ENCODE data around the gene TMEM144.
A peak's percentile ranks its signal among the peaks of the same experiment; 100 is the strongest.
"Not testable (repeated sequence)": the region's sequence is repeated elsewhere in the genome, so short reads cannot be mapped to it uniquely, and the experiment has no call there.

The TMEM144 gene

GRCh38 chr4:158224999-158225398 is 14.7 kb downstream of the TMEM144 start:
- intact Hi-C loops (cut with DNase I); DNase-seq: not testable (repeated sequence)

GRCh38 chr4:158227880-158228279 is 17.6 kb downstream of the TMEM144 start:
- DNase-seq; intact Hi-C loops (cut with DNase I): not testable (repeated sequence)

- intact Hi-C loops (cut with DNase I), result not testable (repeated sequence)
- peak in 1 of 42 donors; percentile 2 for DNase-seq
These were observed 18.1 kb downstream of the TMEM144 start for GRCh38 chr4:158228399-158228798.

GRCh38 chr4:158229768-158230167 is 19.5 kb downstream of the TMEM144 start:
- intact Hi-C loops (cut with DNase I), result no loop called here
- DNase-seq, result peak in 40 of 42 donors; percentile 40 to 87 (median 74)

- intact Hi-C loops (cut with DNase I), result no loop called here
- no peak for DNase-seq
These were observed 24.4 kb downstream of the TMEM144 start for GRCh38 chr4:158234671-158235070.

- DNase-seq, result peak; percentile 10 to 87 (median 66)
- intact Hi-C loops (cut with DNase I), result no loop called here
These were observed 26.2 kb downstream of the TMEM144 start for GRCh38 chr4:158236304-158237030.

GRCh38 chr4:158238575-158238974 is 28.3 kb downstream of the TMEM144 start:
- intact Hi-C loops (cut with DNase I), result no loop called here
- peak in 4 of 42 donors; percentile 33 to 78 (median 62) for DNase-seq

GRCh38 chr4:158239196-158239595 is 28.9 kb downstream of the TMEM144 start:
- intact Hi-C loops (cut with DNase I), result no loop called here
- no peak for DNase-seq

GRCh38 chr4:158243071-158243470 is 32.8 kb downstream of the TMEM144 start:
- intact Hi-C loops (cut with DNase I), result no loop called here
- DNase-seq, result no peak

GRCh38 chr4:158250321-158250720 is 40.0 kb downstream of the TMEM144 start:
- peak in 14 of 42 donors; percentile 10 to 64 (median 33) for DNase-seq
- intact Hi-C loops (cut with DNase I), result loop anchor here (5.0 to 10.0 kb wide), 2 partner anchors 58 to 256 kb away; no protein-coding TSS in a partner anchor

- peak in 38 of 42 donors; percentile 18 to 92 (median 70) for DNase-seq
- intact Hi-C loops (cut with DNase I), result loop anchor here (5.0 to 10.0 kb wide), 2 partner anchors 61 to 259 kb away; no protein-coding TSS in a partner anchor
These were observed 43.2 kb downstream of the TMEM144 start for GRCh38 chr4:158253350-158253980.

GRCh38 chr4:158254292-158254691 is 44.0 kb downstream of the TMEM144 start:
- intact Hi-C loops (cut with DNase I), result loop anchor here (5.0 to 10.0 kb wide), 2 partner anchors 62 to 259 kb away; no protein-coding TSS in a partner anchor
- no peak for DNase-seq

- peak in 3 of 42 donors; percentile 44 to 60 (median 49) for DNase-seq
- intact Hi-C loops (cut with DNase I), result loop anchor here (10.0 kb wide), 1 partner anchor 261 kb away; no protein-coding TSS in a partner anchor
These were observed 45.5 kb downstream of the TMEM144 start for GRCh38 chr4:158255727-158256324.

- no peak for DNase-seq
- intact Hi-C loops (cut with DNase I), result loop anchor here (10.0 kb wide), 2 partner anchors 265 to 365 kb away; no protein-coding TSS in a partner anchor
These were observed 49.8 kb downstream of the TMEM144 start for GRCh38 chr4:158259955-158260575.

GRCh38 chr4:158261480-158261879 is 51.2 kb downstream of the TMEM144 start:
- intact Hi-C loops (cut with DNase I), result loop anchor here (10.0 kb wide), 1 partner anchor 363 kb away; no protein-coding TSS in a partner anchor
- DNase-seq, result no peak

GRCh38 chr4:158268553-158268952 is 58.3 kb downstream of the TMEM144 start:
- no peak for DNase-seq
- intact Hi-C loops (cut with DNase I), result loop anchor here (10.0 kb wide), 1 partner anchor 356 kb away; no protein-coding TSS in a partner anchor

GRCh38 chr4:158274636-158275035 is 64.3 kb downstream of the TMEM144 start:
- intact Hi-C loops (cut with DNase I), result no loop called here
- DNase-seq, result no peak

- intact Hi-C loops (cut with DNase I), result no loop called here
These were observed 67.3 kb downstream of the TMEM144 start for GRCh38 chr4:158277558-158277957.

GRCh38 chr4:158279052-158279451 is 68.8 kb downstream of the TMEM144 start:
- intact Hi-C loops (cut with DNase I); DNase-seq: not testable (repeated sequence)

More at GRCh38 chr4:158277558-158277957, 67.3 kb downstream of the TMEM144 start:
- no peak for DNase-seq

Data from head of caudate nucleus (tissue), 42 donors.